ENCODE data around the gene MED13L.

The MED13L gene

DNA sequence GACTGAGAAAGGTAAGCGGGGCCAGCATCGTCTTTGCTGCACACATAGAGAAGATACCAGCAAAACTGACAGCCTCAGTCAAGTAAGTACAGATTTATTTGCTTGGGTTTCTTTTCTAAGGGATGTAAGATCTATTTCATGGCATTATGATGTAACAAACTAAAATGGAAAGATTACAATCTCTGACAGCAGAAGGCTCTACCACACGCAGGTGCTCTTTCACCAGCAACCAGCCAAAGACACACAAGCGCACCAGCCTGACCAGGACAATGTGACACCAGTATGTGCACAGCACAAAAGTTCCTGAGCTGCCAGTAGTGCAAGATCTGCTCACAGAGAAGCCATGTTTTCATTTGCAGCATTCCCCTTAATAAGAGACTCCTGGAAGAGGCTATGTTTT lies 311.1 kb downstream of the MED13L start:
- Histone ChIP-seq H3K9ac (ENCODE audit: low read depth in 1 of 2, low read length in 2 of 2) (no peak overlapping the region), H3K9me3 (ENCODE audit: control insufficient read depth in 1 of 2, low read length in 2 of 2) (no peaks in the 10 kb centered on the region), H3K4me1 (ENCODE audit: control insufficient read depth in 1 of 2, insufficient read depth in 2 of 2, low read length in 2 of 2) (no peaks in the 10 kb centered on the region), H3K27me3 (ENCODE audit: control insufficient read depth in 1 of 2, insufficient read depth in 2 of 2, low read length in 2 of 2) (no peaks in the 10 kb centered on the region), H3K4me3 (ENCODE audit: low read depth in 1 of 2, low read length in 2 of 2) (no peak overlapping the region), H3K27ac (ENCODE audit: low read depth, low read length) (no peak overlapping the region), H3K36me3 (ENCODE audit: control insufficient read depth in 1 of 2, insufficient read depth in 2 of 2, low read length in 2 of 2) (peaks cover 44 to 78% of the 10 kb centered on the region in 2 donors)

DNA sequence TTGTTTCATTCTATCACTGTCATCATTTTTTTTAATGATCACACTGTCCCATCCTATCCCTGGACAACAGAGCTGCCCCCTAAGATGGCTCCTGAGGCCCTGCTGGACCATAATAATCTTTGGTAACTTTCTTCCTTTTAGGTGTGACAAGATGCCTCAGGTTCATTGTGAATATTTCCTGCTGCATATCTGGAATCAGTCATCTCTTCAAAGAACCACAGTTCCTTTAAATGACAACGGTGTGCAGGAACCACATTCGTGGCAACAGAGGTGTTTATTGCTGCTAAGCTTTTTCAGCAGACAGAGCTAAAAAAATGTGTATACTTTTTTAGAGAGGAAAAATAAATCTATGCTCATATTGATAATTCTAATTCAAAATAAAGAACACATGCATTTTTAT lies 312.9 kb downstream of the MED13L start:
- Histone ChIP-seq H3K4me1 (ENCODE audit: control insufficient read depth in 1 of 2, insufficient read depth in 2 of 2, low read length in 2 of 2) (no peaks in the 10 kb centered on the region), H3K9me3 (ENCODE audit: control insufficient read depth in 1 of 2, low read length in 2 of 2) (no peaks in the 10 kb centered on the region), H3K9ac (ENCODE audit: low read depth in 1 of 2, low read length in 2 of 2) (no peak overlapping the region), H3K36me3 (ENCODE audit: control insufficient read depth in 1 of 2, insufficient read depth in 2 of 2, low read length in 2 of 2) (peaks cover 45 to 79% of the 10 kb centered on the region in 2 donors), H3K4me3 (ENCODE audit: low read depth in 1 of 2, low read length in 2 of 2) (no peak overlapping the region), H3K27ac (ENCODE audit: low read depth, low read length) (no peak overlapping the region), H3K27me3 (ENCODE audit: control insufficient read depth in 1 of 2, insufficient read depth in 2 of 2, low read length in 2 of 2) (no peaks in the 10 kb centered on the region)

DNA sequence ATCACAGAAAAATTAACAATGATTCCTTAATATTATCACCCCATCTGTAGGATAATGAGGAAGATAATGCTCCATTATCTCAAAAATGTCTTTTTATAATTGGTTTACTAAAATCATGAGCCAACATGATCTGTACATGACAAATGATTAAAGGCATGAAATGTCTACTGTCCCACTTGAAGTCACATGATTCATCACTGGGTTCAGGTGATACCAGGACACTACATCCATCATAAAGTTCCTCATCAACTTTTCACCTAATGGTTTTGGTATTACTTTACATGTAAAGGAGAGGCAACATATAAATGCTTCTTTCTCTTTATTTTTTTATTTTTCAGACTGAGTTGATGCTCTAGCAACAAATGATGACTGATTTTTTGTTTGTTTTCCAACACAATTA lies 313.3 kb downstream of the MED13L start:
- H3K9ac ChIP-seq (ENCODE audit: low read depth in 1 of 2, low read length in 2 of 2): no peak overlapping the region
- no peak overlapping the region for H3K4me3 ChIP-seq (ENCODE audit: low read depth in 1 of 2, low read length in 2 of 2)
- no peaks in the 10 kb centered on the region for H3K9me3 ChIP-seq (ENCODE audit: control insufficient read depth in 1 of 2, low read length in 2 of 2)
- H3K27me3 ChIP-seq (ENCODE audit: control insufficient read depth in 1 of 2, insufficient read depth in 2 of 2, low read length in 2 of 2): no peaks in the 10 kb centered on the region
- no peak overlapping the region for H3K27ac ChIP-seq (ENCODE audit: low read depth, low read length)
- no peaks in the 10 kb centered on the region for H3K4me1 ChIP-seq (ENCODE audit: control insufficient read depth in 1 of 2, insufficient read depth in 2 of 2, low read length in 2 of 2)
- peaks cover 44 to 77% of the 10 kb centered on the region in 2 donors for H3K36me3 ChIP-seq (ENCODE audit: control insufficient read depth in 1 of 2, insufficient read depth in 2 of 2, low read length in 2 of 2)

DNA sequence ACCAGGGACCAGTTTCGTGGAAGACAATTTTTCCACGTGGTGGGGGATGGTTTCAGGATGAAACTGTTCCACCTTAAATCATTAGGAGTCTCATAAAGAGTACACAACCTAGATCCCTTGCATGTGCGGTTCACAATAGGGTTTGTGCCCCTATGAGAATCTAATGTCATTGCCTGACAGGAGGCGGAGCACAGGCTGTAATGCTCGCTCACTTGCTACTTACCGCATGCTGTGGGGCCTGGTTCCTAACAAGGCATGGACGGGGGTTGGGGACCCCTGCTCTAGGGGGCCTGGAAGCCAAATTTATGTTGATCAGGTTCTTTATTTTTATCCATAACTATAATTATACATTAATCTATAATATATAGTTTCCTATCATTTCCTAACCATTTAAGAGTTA lies 315.3 kb downstream of the MED13L start:
- Histone ChIP-seq H3K4me1 (ENCODE audit: control insufficient read depth in 1 of 2, insufficient read depth in 2 of 2, low read length in 2 of 2) (no peaks in the 10 kb centered on the region), H3K4me3 (ENCODE audit: low read depth in 1 of 2, low read length in 2 of 2) (no peak overlapping the region), H3K9ac (ENCODE audit: low read depth in 1 of 2, low read length in 2 of 2) (no peak overlapping the region), H3K36me3 (ENCODE audit: control insufficient read depth in 1 of 2, insufficient read depth in 2 of 2, low read length in 2 of 2) (peaks cover 39 to 73% of the 10 kb centered on the region in 2 donors), H3K9me3 (ENCODE audit: control insufficient read depth in 1 of 2, low read length in 2 of 2) (no peaks in the 10 kb centered on the region), H3K27me3 (ENCODE audit: control insufficient read depth in 1 of 2, insufficient read depth in 2 of 2, low read length in 2 of 2) (no peaks in the 10 kb centered on the region), H3K27ac (ENCODE audit: low read depth, low read length) (no peak overlapping the region)

DNA sequence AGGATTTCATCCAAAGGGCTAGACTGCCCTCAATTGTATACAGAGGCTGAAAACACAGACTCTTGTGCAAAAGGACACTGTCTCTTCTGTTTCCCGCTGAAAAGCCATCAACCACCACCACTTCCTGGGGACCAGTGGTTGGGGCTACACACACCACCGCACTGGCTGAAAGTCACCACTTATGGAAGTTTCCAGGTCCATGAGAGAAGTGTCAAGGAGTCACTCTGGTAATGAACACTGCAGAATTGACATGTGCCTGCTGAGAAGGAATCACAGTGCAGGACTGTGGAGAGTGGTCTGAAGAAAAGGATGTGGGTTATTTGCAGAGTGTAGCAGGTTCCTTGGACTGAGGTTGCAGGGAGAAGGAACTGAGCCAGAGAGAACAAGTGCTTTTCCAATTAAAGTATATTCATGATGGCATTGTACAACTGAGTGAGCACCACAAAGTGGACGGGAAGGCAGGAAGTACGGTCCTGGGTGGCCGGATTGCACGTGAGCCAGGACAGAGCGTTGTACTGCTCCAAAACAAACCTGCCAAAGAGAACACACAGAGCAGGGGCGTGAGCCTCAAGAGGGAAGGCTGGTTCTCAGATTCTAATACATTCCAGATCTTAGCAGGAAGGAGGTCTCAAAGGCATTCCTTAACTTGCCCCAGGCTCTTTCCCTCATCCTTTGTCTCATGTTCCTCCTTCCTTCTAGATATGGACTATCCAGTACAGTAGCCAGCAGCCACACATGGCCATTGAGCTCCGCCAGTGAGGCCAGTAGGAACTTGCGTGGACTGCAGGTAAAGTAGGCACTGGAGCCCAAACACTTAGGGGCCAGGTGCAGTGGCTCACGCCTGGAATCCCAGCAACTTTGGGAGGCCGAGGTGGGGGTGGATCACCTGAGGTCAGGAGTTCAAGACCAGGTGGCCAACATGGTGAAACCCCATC lies 316.4 kb downstream of the MED13L start:
- H3K9me3 ChIP-seq (ENCODE audit: control insufficient read depth in 1 of 2, low read length in 2 of 2): no peaks in the 10 kb centered on the region
- H3K27ac ChIP-seq (ENCODE audit: low read depth, low read length): no peak overlapping the region
- H3K36me3 ChIP-seq (ENCODE audit: control insufficient read depth in 1 of 2, insufficient read depth in 2 of 2, low read length in 2 of 2): peaks cover 38 to 66% of the 10 kb centered on the region in 2 donors
- H3K4me3 ChIP-seq (ENCODE audit: low read depth in 1 of 2, low read length in 2 of 2): no peak overlapping the region
- no peaks in the 10 kb centered on the region for H3K27me3 ChIP-seq (ENCODE audit: control insufficient read depth in 1 of 2, insufficient read depth in 2 of 2, low read length in 2 of 2)
- H3K9ac ChIP-seq (ENCODE audit: low read depth in 1 of 2, low read length in 2 of 2): no peak overlapping the region
- no peaks in the 10 kb centered on the region for H3K4me1 ChIP-seq (ENCODE audit: control insufficient read depth in 1 of 2, insufficient read depth in 2 of 2, low read length in 2 of 2)

- H3K27ac ChIP-seq (ENCODE audit: low read depth, low read length): no peak overlapping the region
- no peak overlapping the region for H3K4me3 ChIP-seq (ENCODE audit: low read depth in 1 of 2, low read length in 2 of 2)
- no peaks in the 10 kb centered on the region for H3K9me3 ChIP-seq (ENCODE audit: control insufficient read depth in 1 of 2, low read length in 2 of 2)
- H3K9ac ChIP-seq (ENCODE audit: low read depth in 1 of 2, low read length in 2 of 2): no peak overlapping the region
- H3K27me3 ChIP-seq (ENCODE audit: control insufficient read depth in 1 of 2, insufficient read depth in 2 of 2, low read length in 2 of 2): no peaks in the 10 kb centered on the region
- H3K36me3 ChIP-seq (ENCODE audit: control insufficient read depth in 1 of 2, insufficient read depth in 2 of 2, low read length in 2 of 2): peaks cover 26 to 35% of the 10 kb centered on the region in 2 donors
- no peaks in the 10 kb centered on the region for H3K4me1 ChIP-seq (ENCODE audit: control insufficient read depth in 1 of 2, insufficient read depth in 2 of 2, low read length in 2 of 2)
These were observed 319.7 kb downstream of the MED13L start for GRCh38 chr12:115957686-115958290.

DNA sequence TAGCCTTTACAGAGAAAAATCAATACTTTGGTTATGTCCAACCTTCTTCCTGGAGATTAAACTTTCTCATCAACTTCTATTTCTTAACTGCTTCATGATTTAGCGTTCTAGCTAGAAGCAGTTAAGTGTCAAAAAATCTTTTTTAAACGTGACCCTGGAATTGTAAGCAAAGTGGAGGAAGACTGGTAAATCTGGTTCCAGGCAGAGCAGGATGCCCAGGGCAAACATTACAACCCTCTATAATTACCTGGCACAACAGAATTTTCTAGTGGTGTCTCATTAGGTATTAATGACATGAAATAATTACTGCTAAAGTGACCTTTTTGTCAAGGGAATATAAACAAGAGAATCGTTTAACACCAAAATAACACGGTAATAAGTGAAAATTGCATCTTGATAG lies 320.8 kb downstream of the MED13L start:
- Histone ChIP-seq H3K36me3 (ENCODE audit: control insufficient read depth in 1 of 2, insufficient read depth in 2 of 2, low read length in 2 of 2) (peaks cover 22 to 28% of the 10 kb centered on the region in 2 donors), H3K4me1 (ENCODE audit: control insufficient read depth in 1 of 2, insufficient read depth in 2 of 2, low read length in 2 of 2) (no peaks in the 10 kb centered on the region), H3K9me3 (ENCODE audit: control insufficient read depth in 1 of 2, low read length in 2 of 2) (no peaks in the 10 kb centered on the region), H3K27ac (ENCODE audit: low read depth, low read length) (no peak overlapping the region), H3K9ac (ENCODE audit: low read depth in 1 of 2, low read length in 2 of 2) (no peak overlapping the region), H3K27me3 (ENCODE audit: control insufficient read depth in 1 of 2, insufficient read depth in 2 of 2, low read length in 2 of 2) (no peaks in the 10 kb centered on the region), H3K4me3 (ENCODE audit: low read depth in 1 of 2, low read length in 2 of 2) (no peak overlapping the region)

DNA sequence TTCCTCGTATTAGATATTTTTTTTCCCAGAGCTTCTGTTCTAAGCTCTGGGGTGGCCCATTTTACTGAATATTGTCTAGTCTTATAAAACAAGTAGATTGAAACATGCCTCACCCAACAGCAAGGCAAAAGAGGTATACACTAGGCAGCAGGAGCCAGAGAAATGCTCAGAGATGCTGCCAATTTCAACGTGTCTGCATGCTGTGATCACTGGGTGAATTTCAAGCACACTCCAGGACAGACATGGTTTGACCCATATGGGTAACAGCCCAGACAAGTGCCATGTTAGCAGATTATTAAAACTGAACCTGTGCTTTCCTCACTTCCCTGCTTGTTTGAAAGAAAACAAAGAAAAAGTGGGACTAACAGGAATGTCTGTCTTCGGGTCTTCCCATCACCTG lies 321.3 kb downstream of the MED13L start:
- no peaks in the 10 kb centered on the region for H3K9me3 ChIP-seq (ENCODE audit: control insufficient read depth in 1 of 2, low read length in 2 of 2)
- H3K4me1 ChIP-seq (ENCODE audit: control insufficient read depth in 1 of 2, insufficient read depth in 2 of 2, low read length in 2 of 2): no peaks in the 10 kb centered on the region
- H3K4me3 ChIP-seq (ENCODE audit: low read depth in 1 of 2, low read length in 2 of 2): no peak overlapping the region
- no peaks in the 10 kb centered on the region for H3K27me3 ChIP-seq (ENCODE audit: control insufficient read depth in 1 of 2, insufficient read depth in 2 of 2, low read length in 2 of 2)
- H3K27ac ChIP-seq (ENCODE audit: low read depth, low read length): no peak overlapping the region
- peaks cover 20 to 25% of the 10 kb centered on the region in 2 donors for H3K36me3 ChIP-seq (ENCODE audit: control insufficient read depth in 1 of 2, insufficient read depth in 2 of 2, low read length in 2 of 2)
- H3K9ac ChIP-seq (ENCODE audit: low read depth in 1 of 2, low read length in 2 of 2): no peak overlapping the region

DNA sequence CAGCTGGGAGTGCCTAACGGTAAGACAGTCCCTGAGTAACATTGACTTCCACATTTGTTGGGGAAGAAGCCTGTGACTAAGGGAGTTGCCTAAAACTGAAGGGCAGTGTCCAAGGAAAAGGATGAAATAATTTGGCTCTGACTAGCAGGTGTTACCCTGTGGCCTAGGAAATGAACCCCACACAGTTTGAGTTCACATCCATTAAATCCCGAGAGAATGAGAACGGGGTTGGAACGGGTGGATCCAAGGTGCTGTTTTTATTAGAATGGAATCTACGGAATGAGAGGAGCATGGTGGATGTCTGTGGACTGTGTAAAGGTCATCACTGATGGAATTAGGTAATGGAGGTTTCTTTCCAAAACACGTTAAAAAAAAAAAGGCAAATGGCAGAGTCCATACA lies 324.0 kb downstream of the MED13L start:
- no peak overlapping the region for H3K9ac ChIP-seq (ENCODE audit: low read depth in 1 of 2, low read length in 2 of 2)
- H3K9me3 ChIP-seq (ENCODE audit: control insufficient read depth in 1 of 2, low read length in 2 of 2): no peaks in the 10 kb centered on the region
- H3K27me3 ChIP-seq (ENCODE audit: control insufficient read depth in 1 of 2, insufficient read depth in 2 of 2, low read length in 2 of 2): no peaks in the 10 kb centered on the region
- H3K4me3 ChIP-seq (ENCODE audit: low read depth in 1 of 2, low read length in 2 of 2): no peak overlapping the region
- H3K4me1 ChIP-seq (ENCODE audit: control insufficient read depth in 1 of 2, insufficient read depth in 2 of 2, low read length in 2 of 2): no peaks in the 10 kb centered on the region
- no peak overlapping the region for H3K27ac ChIP-seq (ENCODE audit: low read depth, low read length)
- peaks cover 7 to 9% of the 10 kb centered on the region in 2 donors for H3K36me3 ChIP-seq (ENCODE audit: control insufficient read depth in 1 of 2, insufficient read depth in 2 of 2, low read length in 2 of 2)

- Histone ChIP-seq H3K27ac (ENCODE audit: low read depth, low read length) (no peak overlapping the region), H3K36me3 (ENCODE audit: control insufficient read depth in 1 of 2, insufficient read depth in 2 of 2, low read length in 2 of 2) (peaks cover 5% of the 10 kb centered on the region in 2 donors), H3K4me1 (ENCODE audit: control insufficient read depth in 1 of 2, insufficient read depth in 2 of 2, low read length in 2 of 2) (no peaks in the 10 kb centered on the region), H3K9me3 (ENCODE audit: control insufficient read depth in 1 of 2, low read length in 2 of 2) (no peaks in the 10 kb centered on the region), H3K27me3 (ENCODE audit: control insufficient read depth in 1 of 2, insufficient read depth in 2 of 2, low read length in 2 of 2) (no peaks in the 10 kb centered on the region), H3K9ac (ENCODE audit: low read depth in 1 of 2, low read length in 2 of 2) (no peak overlapping the region), H3K4me3 (ENCODE audit: low read depth in 1 of 2, low read length in 2 of 2) (no peak overlapping the region)
These were observed 324.5 kb downstream of the MED13L start for GRCh38 chr12:115953031-115953430.
